DOHH2 (cell line): ENCODE data around the gene KIF18A.

Source experiments
- EZH2phosphoT487 ChIP-seq: fragments of 200-600 bp; sonication (generic); IDR thresholded peaks from 2 replicates; pipeline ENCODE4 v1.6.1; 2017; ENCODE audit warnings: borderline replicate concordance, mild to moderate bottlenecking, antibody characterized with exemption, low read length, moderate library complexity, mixed read lengths
- TF ChIP-seq, protein P1 (sequence below): fragments of 200-600 bp; sonication (generic); IDR thresholded peaks from one replicate; pipeline ENCODE4 v1.5.1; 2014; ENCODE audit warnings: antibody characterized with exemption, mild to moderate bottlenecking, low read depth, low read length; ENCODE audit not compliant: poor library complexity, severe bottlenecking

DNA sequence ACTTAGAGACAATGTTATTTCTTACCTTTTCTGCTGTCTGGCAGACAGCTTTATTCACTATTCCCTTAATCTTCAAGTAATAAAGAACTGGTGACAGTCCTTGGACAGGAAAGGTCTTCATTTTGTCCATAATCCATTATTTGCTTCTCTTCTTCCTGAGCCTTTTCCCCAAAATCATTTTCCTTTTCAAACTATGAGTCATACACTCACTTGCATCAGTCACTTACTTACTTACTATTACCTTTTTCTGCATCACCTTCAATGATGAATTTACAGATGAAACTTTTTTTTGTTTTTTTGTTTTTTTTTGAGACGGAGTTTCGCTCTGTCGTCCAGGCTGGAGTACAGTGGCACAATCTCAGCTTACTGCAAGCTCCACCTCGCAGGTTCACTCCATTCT is 9.8 kb upstream of the KIF18A start:
- TF ChIP-seq, protein P1, sequence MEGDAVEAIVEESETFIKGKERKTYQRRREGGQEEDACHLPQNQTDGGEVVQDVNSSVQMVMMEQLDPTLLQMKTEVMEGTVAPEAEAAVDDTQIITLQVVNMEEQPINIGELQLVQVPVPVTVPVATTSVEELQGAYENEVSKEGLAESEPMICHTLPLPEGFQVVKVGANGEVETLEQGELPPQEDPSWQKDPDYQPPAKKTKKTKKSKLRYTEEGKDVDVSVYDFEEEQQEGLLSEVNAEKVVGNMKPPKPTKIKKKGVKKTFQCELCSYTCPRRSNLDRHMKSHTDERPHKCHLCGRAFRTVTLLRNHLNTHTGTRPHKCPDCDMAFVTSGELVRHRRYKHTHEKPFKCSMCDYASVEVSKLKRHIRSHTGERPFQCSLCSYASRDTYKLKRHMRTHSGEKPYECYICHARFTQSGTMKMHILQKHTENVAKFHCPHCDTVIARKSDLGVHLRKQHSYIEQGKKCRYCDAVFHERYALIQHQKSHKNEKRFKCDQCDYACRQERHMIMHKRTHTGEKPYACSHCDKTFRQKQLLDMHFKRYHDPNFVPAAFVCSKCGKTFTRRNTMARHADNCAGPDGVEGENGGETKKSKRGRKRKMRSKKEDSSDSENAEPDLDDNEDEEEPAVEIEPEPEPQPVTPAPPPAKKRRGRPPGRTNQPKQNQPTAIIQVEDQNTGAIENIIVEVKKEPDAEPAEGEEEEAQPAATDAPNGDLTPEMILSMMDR: no peak
- no peak for TF ChIP-seq EZH2phosphoT487
